ENCODE measurements around the gene MNDA. TPM values are rescaled to one million over a fixed set of nuclear protein-coding genes. Genes with fewer than 3 reads are reported as not detected.

The MNDA gene
- total and polyA plus RNA-seq, 2 of the 8 experiments (the other 6 are each of a cell fraction or from before 2014, with no cell fraction given) = not detected

GRCh38 chr1:158830904-158831507, at the start of gene MNDA (continued):
- TF ChIP-seq, protein P1, sequence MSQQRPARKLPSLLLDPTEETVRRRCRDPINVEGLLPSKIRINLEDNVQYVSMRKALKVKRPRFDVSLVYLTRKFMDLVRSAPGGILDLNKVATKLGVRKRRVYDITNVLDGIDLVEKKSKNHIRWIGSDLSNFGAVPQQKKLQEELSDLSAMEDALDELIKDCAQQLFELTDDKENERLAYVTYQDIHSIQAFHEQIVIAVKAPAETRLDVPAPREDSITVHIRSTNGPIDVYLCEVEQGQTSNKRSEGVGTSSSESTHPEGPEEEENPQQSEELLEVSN (IDR thresholded peaks at IDR 0.05) = no peak
- no peak for TF ChIP-seq SIRT6 (IDR thresholded peaks at IDR 0.05; ENCODE audit: low read length)
